Smooth muscle cell of the brain vasculature (primary cell): ENCODE results near the gene PRLH.

ENCODE experiments used
- DNase-seq: peaks from one replicate; pipeline ENCODE4 v3.0.0-alpha.2; 2012; ENCODE audit warnings: low read depth, low spot score

Gene PRLH

DNA sequence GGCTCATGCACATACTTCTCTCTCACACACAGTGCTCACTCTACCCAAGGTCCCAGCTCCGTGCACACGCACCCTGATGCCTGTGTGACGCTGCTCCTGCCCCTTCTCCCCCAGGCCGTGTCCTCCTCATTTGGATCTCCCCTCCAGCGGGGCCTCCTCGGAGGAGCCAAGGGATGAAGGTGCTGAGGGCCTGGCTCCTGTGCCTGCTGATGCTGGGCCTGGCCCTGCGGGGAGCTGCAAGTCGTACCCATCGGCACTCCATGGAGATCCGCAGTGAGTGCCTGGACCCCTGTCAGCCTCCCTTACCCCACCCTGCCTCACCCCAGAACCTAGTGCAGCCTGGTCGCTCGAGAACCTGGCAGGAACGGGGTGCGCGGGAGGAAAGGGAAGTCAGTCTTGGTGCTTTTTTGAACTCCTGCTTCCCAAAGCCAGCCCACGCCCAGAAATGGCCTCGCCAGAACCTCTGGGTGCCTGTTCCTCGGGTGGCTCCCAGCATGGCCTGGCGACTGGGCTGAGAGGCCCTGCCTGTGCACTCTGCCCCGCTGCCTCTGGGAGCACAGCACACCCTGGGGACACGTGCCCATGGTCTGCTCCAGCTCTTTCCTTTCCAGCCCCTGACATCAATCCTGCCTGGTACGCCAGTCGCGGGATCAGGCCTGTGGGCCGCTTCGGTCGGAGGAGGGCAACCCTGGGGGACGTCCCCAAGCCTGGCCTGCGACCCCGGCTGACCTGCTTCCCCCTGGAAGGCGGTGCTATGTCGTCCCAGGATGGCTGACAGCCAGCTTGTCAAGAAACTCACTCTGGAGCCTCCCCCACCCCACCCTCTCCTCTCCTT is at the start of gene PRLH:
PRLH (plus strand) TSS at position 174 of the 835 bp plus-strand sequence; CDS start at position 174, 0 bp downstream.
- DNase-seq, result no peak

GRCh38 chr2:237517163-237517562 is 49.2 kb upstream of the PRLH start:
- no peak for DNase-seq

DNA sequence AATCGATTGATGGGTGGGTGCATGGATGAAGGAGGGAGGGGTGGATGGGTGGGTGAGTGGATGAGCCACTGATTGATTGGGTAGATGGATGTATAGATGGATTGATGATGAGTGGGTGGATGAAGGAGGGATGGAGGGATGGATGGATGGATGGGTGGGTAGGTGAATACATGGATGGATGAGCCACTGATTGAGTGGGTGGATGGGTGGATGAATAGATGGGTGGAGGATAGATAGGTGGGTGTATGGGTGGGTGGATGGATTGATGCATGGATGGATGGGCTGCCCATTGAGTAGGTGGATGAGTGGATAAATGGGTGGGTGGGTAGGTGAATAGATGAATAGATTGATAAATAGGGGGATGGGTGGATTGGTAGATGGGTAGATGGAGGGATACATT is 48.4 kb upstream of the PRLH start:
- no peak for DNase-seq

DNA sequence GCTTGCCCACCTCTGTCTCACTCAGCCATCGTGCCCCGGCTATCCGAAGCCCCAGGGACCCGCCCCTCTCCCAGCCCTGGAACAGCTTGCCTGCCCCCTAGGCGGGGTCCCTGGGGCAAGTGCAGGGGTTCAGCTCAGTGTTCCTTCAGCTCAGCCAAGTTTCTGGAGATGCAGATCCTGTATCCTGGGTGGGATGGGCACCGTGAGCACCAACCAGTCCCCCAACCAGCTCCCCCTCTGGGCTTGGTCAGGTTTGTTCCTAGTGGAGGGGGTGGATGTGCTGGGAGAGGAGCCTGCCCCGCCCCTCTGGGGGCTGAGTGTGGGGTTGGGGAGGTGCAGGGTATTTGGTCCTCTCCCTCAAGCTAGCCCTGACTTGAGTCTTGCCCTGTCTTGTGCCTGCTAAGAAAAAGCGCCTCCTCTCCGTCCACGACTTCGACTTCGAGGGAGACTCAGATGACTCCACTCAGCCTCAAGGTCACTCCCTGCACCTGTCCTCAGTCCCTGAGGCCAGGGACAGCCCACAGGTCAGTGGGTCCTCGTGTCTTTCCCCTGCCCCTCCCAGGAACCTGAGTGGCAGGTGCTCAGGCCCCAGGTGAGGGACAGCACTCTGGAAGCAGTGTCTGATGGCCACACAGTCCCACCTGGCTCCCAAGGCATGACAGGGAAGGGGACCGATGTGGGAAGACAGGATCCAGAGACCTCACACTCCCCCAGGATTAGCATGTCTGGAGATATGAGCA is 46.7 kb upstream of the PRLH start:
- DNase-seq, result no peak

DNA sequence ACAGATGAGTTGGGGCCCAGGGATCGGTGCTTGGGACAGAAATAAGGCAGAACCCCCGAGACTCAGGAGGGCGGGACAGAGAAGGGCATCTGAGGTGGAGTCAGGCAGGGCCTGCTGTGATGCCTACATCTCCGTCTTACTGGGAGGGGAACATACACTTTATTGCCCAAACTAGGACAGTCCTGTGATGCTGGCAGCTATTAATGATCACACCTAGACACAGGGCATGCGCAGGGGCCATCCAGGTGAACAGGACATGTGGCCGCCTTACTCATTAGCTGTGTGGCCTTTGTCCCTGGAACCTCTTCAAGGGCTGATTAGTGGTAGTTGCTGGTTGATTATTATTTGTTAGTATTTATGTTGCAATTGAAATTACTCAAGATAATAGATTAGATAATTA is 46.1 kb upstream of the PRLH start:
- DNase-seq, result no peak

GRCh38 chr2:237524631-237525030 is 41.7 kb upstream of the PRLH start:
- no peak for DNase-seq

GRCh38 chr2:237525559-237526157 is 40.7 kb upstream of the PRLH start:
- no peak for DNase-seq

- DNase-seq, result no peak
Measured at GRCh38 chr2:237527233-237527632, 39.1 kb upstream of the PRLH start.

GRCh38 chr2:237527766-237528165 is 38.6 kb upstream of the PRLH start:
- no peak for DNase-seq

DNA sequence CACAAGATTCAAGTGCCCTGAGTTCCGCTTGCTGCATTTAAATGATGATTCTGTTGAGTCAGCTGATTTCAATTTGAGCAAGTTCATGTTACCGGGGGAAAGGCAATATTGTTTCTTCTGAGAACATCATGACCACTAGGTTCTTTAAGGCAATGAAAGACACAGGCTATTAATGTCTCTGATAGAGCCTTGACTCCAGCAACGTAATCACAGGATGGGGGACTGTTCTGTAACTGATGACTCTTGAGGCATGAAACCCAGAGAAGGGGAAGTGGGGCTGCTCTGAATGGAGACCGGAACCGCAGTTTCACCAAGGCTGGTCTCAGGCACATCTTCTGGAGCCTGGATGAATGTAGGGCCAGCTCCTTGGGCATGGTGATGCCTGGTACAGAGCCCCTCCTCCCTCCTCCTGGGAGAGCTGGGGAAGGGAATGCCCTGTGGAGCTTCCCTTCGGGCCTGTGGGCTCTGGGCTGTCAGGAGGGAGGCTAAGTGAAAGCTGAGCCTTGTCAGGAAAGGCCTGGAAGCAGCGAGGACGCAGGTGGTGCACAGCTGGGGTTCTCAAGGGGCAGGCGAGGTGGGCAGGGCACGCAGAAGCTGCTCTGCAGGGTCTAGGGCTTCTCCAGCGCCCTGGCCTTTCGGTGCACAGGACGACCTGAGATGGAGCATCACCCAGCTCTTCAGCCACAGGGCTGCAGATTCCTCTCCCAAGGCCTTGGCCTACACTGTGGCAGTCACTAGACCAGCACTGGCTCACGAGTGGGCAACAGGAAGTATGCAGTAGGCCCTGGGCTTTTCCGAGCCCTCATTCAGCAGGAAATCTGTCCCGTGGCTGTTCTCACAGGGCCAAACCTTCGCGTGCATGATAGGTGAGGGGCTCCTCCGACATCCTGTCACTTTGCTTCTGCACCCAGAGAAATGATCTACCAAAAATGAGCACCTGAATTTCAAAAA is 36.6 kb upstream of the PRLH start:
- DNase-seq, result no peak

DNA sequence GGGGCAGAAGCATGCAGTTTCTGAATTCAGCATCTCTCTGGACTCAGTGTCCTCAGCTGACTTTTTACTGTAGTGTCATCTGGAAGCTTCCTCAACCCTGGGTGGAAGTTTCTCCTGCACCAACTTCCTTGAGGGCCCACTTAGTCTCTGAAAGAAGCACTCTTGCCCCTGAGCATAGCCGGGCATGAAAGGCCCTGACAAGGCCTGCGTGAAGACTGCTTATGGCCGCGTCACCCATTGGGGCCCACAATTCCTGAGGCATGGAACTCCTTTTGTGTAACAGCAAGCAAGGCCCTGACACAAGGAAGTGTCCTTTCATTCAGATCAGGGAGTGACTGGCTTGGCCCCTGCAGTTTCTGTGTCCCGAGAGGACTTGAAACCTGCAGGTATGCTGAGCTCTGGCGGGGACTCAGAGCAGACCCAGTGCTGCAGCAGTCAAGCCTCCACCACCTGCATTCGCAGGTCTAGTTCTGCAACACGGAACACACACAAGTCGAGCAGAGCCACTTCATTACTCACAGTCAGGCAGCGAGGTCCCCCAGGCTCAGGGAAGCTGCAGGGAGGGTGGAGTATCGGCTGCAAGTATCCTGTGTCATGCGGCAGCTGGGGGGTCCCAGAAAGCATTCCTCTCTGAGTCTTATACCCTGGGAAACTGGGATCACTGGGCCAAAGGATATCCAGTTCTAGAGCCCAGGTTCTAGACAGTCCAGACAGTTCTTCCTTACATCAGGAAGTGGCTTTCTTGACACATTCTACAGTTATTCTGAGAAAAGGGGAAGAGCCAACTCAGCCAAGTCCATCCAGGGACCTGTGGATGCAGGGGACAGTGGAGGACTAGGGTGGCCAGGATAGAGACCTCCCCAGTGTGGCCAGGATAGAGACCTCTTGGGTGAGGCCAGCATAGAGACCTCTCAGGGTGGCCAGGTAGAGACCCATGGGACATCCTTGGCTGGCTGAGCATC is 35.6 kb upstream of the PRLH start:
- no peak for DNase-seq

- DNase-seq, result no peak
Measured at GRCh38 chr2:237532160-237532559, 34.2 kb upstream of the PRLH start.

GRCh38 chr2:237533668-237534161 is 32.7 kb upstream of the PRLH start:
- no peak for DNase-seq

DNA sequence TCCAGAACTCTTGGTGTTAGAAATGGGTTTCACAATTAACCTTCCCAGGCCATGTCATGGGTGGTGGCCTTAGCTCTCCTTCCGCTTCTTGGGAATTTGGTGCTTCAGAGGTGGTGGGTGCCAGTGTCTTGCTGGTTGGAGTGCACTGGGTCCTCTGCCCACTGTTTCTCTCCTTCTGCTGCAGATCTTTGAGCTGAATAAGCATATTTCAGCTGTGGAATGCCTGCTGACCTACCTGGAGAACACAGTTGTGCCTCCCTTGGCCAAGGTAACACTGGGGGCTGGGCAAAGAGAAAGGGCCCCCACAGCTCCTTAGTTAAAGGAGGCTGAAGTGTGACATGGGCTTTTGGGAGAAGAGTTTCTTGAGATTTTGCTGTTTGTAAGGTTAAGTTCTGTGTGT is 32.0 kb upstream of the PRLH start:
- DNase-seq, result no peak

DNA sequence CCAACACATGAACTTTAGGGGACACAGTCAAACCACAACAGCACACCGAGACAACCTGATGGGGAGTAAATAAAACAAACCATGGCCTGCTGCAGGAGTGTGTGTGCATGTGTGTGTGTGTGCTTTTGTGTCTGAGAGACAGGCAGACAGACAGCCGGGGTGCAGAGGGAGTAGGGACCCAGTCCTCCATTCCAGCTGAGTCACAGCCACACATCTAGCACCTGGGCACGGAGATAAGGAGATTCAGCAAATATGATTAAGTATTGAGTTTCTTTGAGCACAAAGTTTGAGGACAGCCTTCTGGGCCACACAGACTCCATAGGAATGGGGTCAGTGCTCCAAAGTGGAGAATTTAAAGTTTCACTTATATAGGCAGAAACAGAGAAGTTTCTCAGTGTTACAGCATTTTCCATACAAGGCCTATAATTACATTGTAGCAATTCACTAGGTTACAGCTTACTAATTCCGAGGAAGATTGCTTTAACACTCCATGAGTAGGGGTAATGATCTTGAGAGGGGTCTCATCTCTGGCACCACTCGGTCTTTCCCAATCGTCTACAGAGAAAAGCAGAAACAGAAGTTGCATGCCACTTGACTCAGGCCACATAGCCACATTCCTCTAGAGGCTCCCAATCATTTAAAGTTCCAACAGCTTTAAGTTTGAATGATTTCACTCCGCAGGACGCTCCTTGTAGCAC is 30.8 kb upstream of the PRLH start:
- DNase-seq, result no peak

DNA sequence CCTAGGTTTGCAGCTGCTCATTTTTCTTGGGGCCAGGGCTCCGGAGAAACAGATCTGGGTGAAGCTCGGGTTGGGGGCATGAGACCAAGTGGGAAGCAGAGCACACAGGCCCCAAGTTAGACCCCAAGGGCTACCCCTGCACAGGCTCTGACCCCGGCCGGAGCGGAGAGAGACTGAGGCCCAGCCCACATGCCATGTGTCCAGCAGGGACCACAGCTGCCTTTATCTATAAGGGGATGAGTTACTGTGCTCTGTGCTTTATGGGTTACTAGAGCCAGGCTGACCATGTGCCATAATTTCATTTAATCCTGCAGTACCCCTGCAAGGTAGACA is 30.3 kb upstream of the PRLH start:
- no peak for DNase-seq

- no peak for DNase-seq
Measured at GRCh38 chr2:237536617-237537016, 29.8 kb upstream of the PRLH start.

DNA sequence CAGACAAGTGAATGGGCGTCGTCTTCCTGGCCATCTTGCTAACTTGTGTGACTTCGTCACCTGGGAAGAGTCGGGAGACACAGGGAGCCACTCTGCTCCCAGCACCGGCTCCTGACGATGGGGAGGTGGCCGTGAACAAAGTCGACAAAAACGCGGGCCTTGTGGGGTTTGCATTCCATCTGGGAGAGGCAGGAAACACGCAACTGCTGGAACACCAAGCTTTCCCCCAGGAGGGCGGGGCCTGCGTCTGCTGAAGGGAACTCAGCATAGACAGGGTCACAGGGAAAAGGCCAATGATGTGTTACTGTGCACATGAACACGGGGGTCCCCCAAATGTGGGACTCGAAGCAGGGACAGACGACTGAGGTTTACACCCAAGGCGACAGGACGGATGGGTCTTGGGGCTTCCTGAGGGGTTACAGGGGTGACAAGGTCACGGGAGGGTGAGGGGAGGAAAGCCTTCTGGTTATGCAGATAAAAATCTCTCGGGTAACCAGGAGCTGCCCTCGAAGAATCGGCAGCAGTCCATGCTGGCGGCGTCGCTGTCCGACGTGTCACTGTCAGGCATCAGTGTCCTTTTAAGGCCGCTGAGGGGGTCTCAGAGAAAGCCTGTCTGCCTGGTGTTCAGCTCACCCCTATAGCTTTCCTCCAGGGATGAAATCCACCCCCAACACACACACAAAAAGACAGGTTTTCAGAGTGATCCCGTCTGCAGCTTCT is 28.2 kb upstream of the PRLH start:
- no peak for DNase-seq

DNA sequence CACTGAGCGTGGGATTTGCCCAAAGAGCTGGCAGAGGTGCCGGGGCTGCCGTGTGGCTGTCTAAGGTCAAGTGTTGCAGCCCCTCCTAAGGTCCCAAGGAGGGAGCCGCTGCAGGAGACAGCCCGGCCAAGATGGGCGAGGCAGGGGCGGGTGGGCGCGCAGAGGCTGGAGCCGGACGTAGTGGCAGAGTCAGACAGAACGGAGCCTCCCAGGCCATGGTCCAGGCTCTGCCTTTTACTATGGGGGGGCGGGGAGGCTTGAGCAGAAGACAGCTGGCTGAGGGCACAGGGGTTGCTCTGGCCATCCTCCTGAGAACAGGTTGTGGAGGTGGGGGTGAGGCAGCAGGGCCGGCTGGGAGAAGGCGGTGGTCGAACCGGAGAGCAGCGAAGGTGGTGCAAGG is 27.5 kb upstream of the PRLH start:
- no peak for DNase-seq
